H9 (cell line): ENCODE data around the gene RNPS1. TPM values are rescaled to one million over a fixed set of nuclear protein-coding genes. Genes with fewer than 3 reads are reported as not detected.

Source experiments
- DNase-seq: peaks from one replicate; pipeline ENCODE4 v3.0.0-alpha.2; 2017
- H2AFZ ChIP-seq: one replicate; pipeline ENCODE4 v1.6.1; 2013; ENCODE audit warnings: mild to moderate bottlenecking, low read length, control low read depth, moderate library complexity
- H2AK5ac ChIP-seq: 2 replicates; pipeline ENCODE4 v1.6.1; 2013; ENCODE audit warnings: low read length, control low read depth, mixed read lengths; ENCODE audit not compliant: insufficient read length
- H2BK120ac ChIP-seq: one replicate; pipeline ENCODE4 v1.6.1; 2013; ENCODE audit warnings: low read depth, mild to moderate bottlenecking, low read length, control low read depth, inconsistent platforms; ENCODE audit not compliant: poor library complexity, severe bottlenecking
- H2BK12ac ChIP-seq: 2 replicates; pipeline ENCODE4 v1.6.1; 2013; ENCODE audit warnings: low read length, control low read depth, mixed read lengths, low read depth; ENCODE audit not compliant: insufficient read length
- H2BK15ac ChIP-seq: 2 replicates; pipeline ENCODE4 v1.6.1; 2013; ENCODE audit warnings: low read depth, low read length, control low read depth
- H2BK20ac ChIP-seq: one replicate; pipeline ENCODE4 v1.6.1; 2013; ENCODE audit warnings: low read depth, mild to moderate bottlenecking, low read length, control low read depth, inconsistent platforms; ENCODE audit not compliant: poor library complexity, severe bottlenecking
- H2BK5ac ChIP-seq: 2 replicates; pipeline ENCODE4 v1.6.1; 2013; ENCODE audit warnings: low read length, control low read depth, mixed read lengths; ENCODE audit not compliant: insufficient read length
- H3K14ac ChIP-seq: 2 replicates; pipeline ENCODE4 v1.6.1; 2013; ENCODE audit warnings: low read length, control low read depth; ENCODE audit not compliant: insufficient read depth
- H3K18ac ChIP-seq: 2 replicates; pipeline ENCODE4 v1.6.1; 2013; ENCODE audit warnings: low read depth, mild to moderate bottlenecking, mixed read lengths, low read length, control low read depth; ENCODE audit not compliant: insufficient read length
- H3K23ac ChIP-seq: 2 replicates; pipeline ENCODE4 v1.6.1; 2013; ENCODE audit warnings: low read length, control low read depth, mixed read lengths, low read depth; ENCODE audit not compliant: insufficient read length
- H3K23me2 ChIP-seq: 2 replicates; pipeline ENCODE4 v1.6.1; 2013; ENCODE audit warnings: low read depth, mild to moderate bottlenecking, mixed read lengths, low read length, control low read depth; ENCODE audit not compliant: insufficient read length, poor library complexity, severe bottlenecking
- H3K27ac ChIP-seq: 2 replicates; pipeline ENCODE4 v1.5.1; 2013; ENCODE audit warnings: low read length, control low read depth, mixed read lengths, low read depth; ENCODE audit not compliant: insufficient read length
- H3K27me3 ChIP-seq: 2 replicates; pipeline ENCODE4 v1.6.1; 2013; ENCODE audit warnings: low read length, control low read depth, inconsistent platforms; ENCODE audit not compliant: insufficient read depth
- H3K4ac ChIP-seq: 2 replicates; pipeline ENCODE4 v1.6.1; 2013; ENCODE audit warnings: low read depth, mild to moderate bottlenecking, control low read depth, inconsistent platforms, low read length, moderate library complexity
- H3K4me1 ChIP-seq: 2 replicates; pipeline ENCODE4 v1.6.1; 2013; ENCODE audit warnings: low read length, control low read depth, inconsistent platforms; ENCODE audit not compliant: insufficient read depth
- H3K4me2 ChIP-seq: 2 replicates; pipeline ENCODE4 v1.6.1; 2013; ENCODE audit warnings: low read length, control low read depth, mixed read lengths; ENCODE audit not compliant: insufficient read length, insufficient read depth
- H3K56ac ChIP-seq: 2 replicates; pipeline ENCODE4 v1.6.1; 2013; ENCODE audit warnings: low read depth, mild to moderate bottlenecking, mixed read lengths, low read length, control low read depth; ENCODE audit not compliant: insufficient read length
- H3K79me1 ChIP-seq: 2 replicates; pipeline ENCODE4 v1.6.1; 2013; ENCODE audit warnings: low read depth, mild to moderate bottlenecking, moderate library complexity, low read length, control low read depth, inconsistent platforms; ENCODE audit not compliant: insufficient read depth, poor library complexity, severe bottlenecking
- H3K79me2 ChIP-seq: 2 replicates; pipeline ENCODE4 v1.6.1; 2013; ENCODE audit warnings: low read length, control low read depth, inconsistent platforms; ENCODE audit not compliant: insufficient read depth
- H3K9ac ChIP-seq: 2 replicates; pipeline ENCODE4 v1.6.1; 2013; ENCODE audit warnings: low read length, control low read depth, mixed read lengths; ENCODE audit not compliant: insufficient read length; ENCODE audit errors: extremely low read depth
- H3K9me3 ChIP-seq: one replicate; pipeline ENCODE4 v1.6.1; 2013; ENCODE audit warnings: low read depth, low read length, inconsistent platforms; ENCODE audit not compliant: control insufficient read depth
- H3T11ph ChIP-seq: one replicate; pipeline ENCODE4 v1.6.1; 2013; ENCODE audit warnings: mild to moderate bottlenecking, low read length, control low read depth, inconsistent platforms
- H4K20me1 ChIP-seq: one replicate; pipeline ENCODE4 v1.6.1; 2013; ENCODE audit not compliant: control insufficient read depth, insufficient read length, insufficient read depth
- H4K5ac ChIP-seq: 2 replicates; pipeline ENCODE4 v1.6.1; 2013; ENCODE audit warnings: low read depth, mild to moderate bottlenecking, mixed read lengths, low read length, control low read depth; ENCODE audit not compliant: insufficient read length
- H4K8ac ChIP-seq: replicated peaks from 2 replicates; pipeline ENCODE4 v1.6.1; 2013; ENCODE audit warnings: low read length, control low read depth, mixed read lengths, low read depth; ENCODE audit not compliant: insufficient read length
- H4K91ac ChIP-seq: 2 replicates; pipeline ENCODE4 v1.6.1; 2013; ENCODE audit warnings: low read depth, mild to moderate bottlenecking, moderate library complexity, mixed read lengths, low read length, control low read depth; ENCODE audit not compliant: insufficient read length
- H3K27ac Mint-ChIP-seq, 3 experiments: 2 replicates in 2 of 3; 3 replicates in 1 of 3; pipeline ENCODE4 v1.8.0; 2020 to 2021; ENCODE audit warnings: mixed read lengths in 3 of 3, mild to moderate bottlenecking in 1 of 3, moderate library complexity in 1 of 3
- H3K27me3 Mint-ChIP-seq: 2 replicates; pipeline ENCODE4 v1.8.0; 2021; ENCODE audit warnings: low read depth, mild to moderate bottlenecking, moderate library complexity, mixed read lengths
- H3K36me3 Mint-ChIP-seq, 3 experiments: 2 replicates in 2 of 3; 3 replicates in 1 of 3; pipeline ENCODE4 v1.8.0; 2020 to 2021; ENCODE audit warnings: low read depth in 3 of 3, mixed read lengths in 3 of 3; ENCODE audit not compliant: insufficient read depth in 1 of 3
- H3K4me1 Mint-ChIP-seq, 2 experiments: 2 replicates each; pipeline ENCODE4 v1.8.0; 2020; ENCODE audit warnings: mixed read lengths in 2 of 2
- H3K4me3 Mint-ChIP-seq, 2 experiments: 2 replicates in 1 of 2; 3 replicates in 1 of 2; pipeline ENCODE4 v1.8.0; 2020 to 2021; ENCODE audit warnings: mild to moderate bottlenecking in 2 of 2, mixed read lengths in 2 of 2, moderate library complexity in 1 of 2
- H3K9me3 Mint-ChIP-seq, 2 experiments: 2 replicates in 1 of 2; 3 replicates in 1 of 2; pipeline ENCODE4 v1.8.0; 2020; ENCODE audit warnings: mild to moderate bottlenecking in 2 of 2, mixed read lengths in 2 of 2, moderate library complexity in 1 of 2
- CTCF ChIP-seq: fragments of 200-600 bp; sonication (generic); conservative IDR thresholded peaks from 3 replicates; pipeline ENCODE4 v1.8.0; 2021; ENCODE audit warnings: antibody characterized with exemption, mild to moderate bottlenecking
- WGBS: extraction: QIAGEN DNeasy Blood & Tissue Kit; methylation state at CpG from one replicate; pipeline ENCODE4 v1.1.7; 2013; ENCODE audit warnings: missing lambda C conversion rate, low lambda C conversion rate, mixed read lengths; ENCODE audit not compliant: insufficient read length; ENCODE audit errors: extremely low coverage; 5-methylcytosine and 5-hydroxymethylcytosine counted together
- total RNA-seq: library from RNA; stranded (reverse); gene quantifications from 2 replicates; pipeline ENCODE4 v1.2.1, GENCODE V29; 2021

Gene RNPS1
- total RNA-seq, 1 experiment from 2014 or later, result 384 TPM

- H3K4me2 ChIP-seq, result peak overlapping the region; percentile 56
- peak overlapping the region in 2 of 3 experiments; percentile 55 to 75; a peak in 3 of 7 replicates for H3K27ac Mint-ChIP-seq
- H3K9ac ChIP-seq, result peak overlapping the region; percentile 60
- no peak overlapping the region for H4K91ac ChIP-seq
- H2AK5ac ChIP-seq, result no peak overlapping the region
- H3K4me1 ChIP-seq, result no peaks in the 10 kb centered on the region
- no peak overlapping the region for H2BK20ac ChIP-seq
- no peaks in the 10 kb centered on the region for H3K23me2 ChIP-seq
- no peak overlapping the region for H3T11ph ChIP-seq
- no peak overlapping the region for H2AFZ ChIP-seq
- H2BK15ac ChIP-seq, result no peak overlapping the region
- no peaks in the 10 kb centered on the region for H3K27me3 Mint-ChIP-seq
- H3K14ac ChIP-seq, result no peak overlapping the region; the same call in 1 of the 2 replicates
- H4K8ac ChIP-seq, result no peak overlapping the region
- H3K23ac ChIP-seq, result no peak overlapping the region
- no peak overlapping the region for H2BK12ac ChIP-seq
- WGBS, result no CpG with 5 or more reads among the region's 22 CpGs
- peaks cover 3% of the 10 kb centered on the region in 2 experiments; a peak in 2 of 4 replicates for H3K4me1 Mint-ChIP-seq
- H3K9me3 Mint-ChIP-seq, result no peaks in the 10 kb centered on the region
- no peak overlapping the region for H3K56ac ChIP-seq
- no peaks in the 10 kb centered on the region; the same call in 1 of the 2 replicates for H3K27me3 ChIP-seq
- no peaks in the 10 kb centered on the region for H4K20me1 ChIP-seq
- peaks cover 5% of the 10 kb centered on the region; the same call in 1 of the 2 replicates for H3K79me2 ChIP-seq
- H3K27ac ChIP-seq, result no peak overlapping the region
- no peaks in the 10 kb centered on the region for H3K9me3 ChIP-seq
- H3K79me1 ChIP-seq, result no peaks in the 10 kb centered on the region
- TF ChIP-seq CTCF, result no peak
- no peak overlapping the region for H4K5ac ChIP-seq
- no peak overlapping the region for H2BK120ac ChIP-seq
- H3K4me3 Mint-ChIP-seq, result peak overlapping the region; percentile 80 to 84
- H3K36me3 Mint-ChIP-seq, result peaks cover 0 to 3% (median 0%) of the 10 kb centered on the region in 3 experiments; a peak in 3 of 7 replicates
- H3K4ac ChIP-seq, result no peak overlapping the region
- H3K18ac ChIP-seq, result no peak overlapping the region
- DNase-seq, result no peak
- H2BK5ac ChIP-seq, result no peak overlapping the region
Measured at GRCh38 chr16:2223942-2224486, 43.9 kb downstream of the RNPS1 start.
